HepG2 (cell line): ENCODE results near the gene SNRPD3. TPM values are rescaled to one million over a fixed set of nuclear protein-coding genes. Genes with fewer than 3 reads are reported as not detected.
A peak's percentile ranks its signal among the peaks of the same experiment; 100 is the strongest.

Source experiments
- ATF2 ChIP-seq: sonication (generic); formaldehyde crosslinking; IDR thresholded peaks from 2 replicates; pipeline ENCODE4 v1.4.0; 2020; ENCODE audit warnings: missing genetic modification reagents
- GPN1 ChIP-seq: sonication (generic); formaldehyde crosslinking; IDR thresholded peaks from 2 replicates; pipeline ENCODE4 v1.5.1; 2020; ENCODE audit warnings: missing genetic modification reagents, borderline replicate concordance
- MBNL3 ChIP-seq: fragments of 250-450 bp; sonication (Bioruptor Pico); conservative IDR thresholded peaks from 2 replicates; pipeline ENCODE4 v1.8.0; 2022; ENCODE audit warnings: mild to moderate bottlenecking, inconsistent platforms
- MTF2 ChIP-seq: sonication (generic); formaldehyde crosslinking; IDR thresholded peaks from 2 replicates; pipeline ENCODE4 v1.5.0; 2020; ENCODE audit warnings: missing genetic modification reagents, borderline replicate concordance
- NR3C1 ChIP-seq: sonication (generic); formaldehyde crosslinking; IDR thresholded peaks from 2 replicates; pipeline ENCODE4 v1.4.0; 2020; ENCODE audit warnings: missing genetic modification reagents
- PRDM15 ChIP-seq: sonication (generic); formaldehyde crosslinking; IDR thresholded peaks from 2 replicates; pipeline ENCODE4 v1.4.0; 2020; ENCODE audit warnings: missing genetic modification reagents
- SRSF9 ChIP-seq: fragments of 200-400 bp; formaldehyde crosslinking; IDR thresholded peaks from 2 replicates; pipeline ENCODE4 v1.6.1; 2018; ENCODE audit warnings: borderline replicate concordance, mild to moderate bottlenecking, low read depth, low read length; ENCODE audit not compliant: insufficient read depth, poor library complexity, severe bottlenecking
- SYNCRIP ChIP-seq: fragments of 200-400 bp; formaldehyde crosslinking; IDR thresholded peaks from 2 replicates; pipeline ENCODE4 v1.6.1; 2018; ENCODE audit warnings: mild to moderate bottlenecking, low read depth, low read length; ENCODE audit not compliant: insufficient read depth
- USF2 ChIP-seq, 2 experiments: sonication (generic) in 1 of 2; formaldehyde crosslinking in 1 of 2; IDR thresholded peaks; 2 replicates each; pipeline versions ENCODE4 v1.5.1 to v1.6.1; 2011 to 2020; ENCODE audit warnings: borderline replicate concordance in 1 of 2, low read depth in 1 of 2, low read length in 1 of 2, mild to moderate bottlenecking in 1 of 2, missing genetic modification reagents in 1 of 2, moderate library complexity in 1 of 2
- YEATS4 ChIP-seq: sonication (generic); formaldehyde crosslinking; IDR thresholded peaks from 2 replicates; pipeline ENCODE4 v1.4.0; 2020; ENCODE audit warnings: missing genetic modification reagents, borderline replicate concordance
- ZFP37 ChIP-seq: sonication (generic); formaldehyde crosslinking; IDR thresholded peaks from 2 replicates; pipeline ENCODE4 v1.4.0; 2020; ENCODE audit warnings: missing genetic modification reagents, borderline replicate concordance
- ZKSCAN5 ChIP-seq: sonication (generic); formaldehyde crosslinking; IDR thresholded peaks from 2 replicates; pipeline ENCODE4 v1.5.1; 2020; ENCODE audit warnings: mild to moderate bottlenecking, missing genetic modification reagents
- ZNF138 ChIP-seq: sonication (generic); formaldehyde crosslinking; IDR thresholded peaks from 2 replicates; pipeline ENCODE4 v1.5.0; 2020; ENCODE audit warnings: mild to moderate bottlenecking, low read depth, missing genetic modification reagents
- ZNF207 ChIP-seq: fragments of 450-650 bp; IDR thresholded peaks from 2 replicates; pipeline ENCODE4 v1.6.1; 2016; ENCODE audit warnings: antibody characterized with exemption, borderline replicate concordance
- ZNF512 ChIP-seq: sonication (generic); formaldehyde crosslinking; IDR thresholded peaks from 2 replicates; pipeline ENCODE4 v1.4.0; 2020; ENCODE audit warnings: mild to moderate bottlenecking, missing genetic modification reagents
- ZNF652 ChIP-seq: IDR thresholded peaks from 2 replicates; pipeline ENCODE4 v1.6.1; 2016; ENCODE audit warnings: low read depth, borderline replicate concordance
- ZNF737 ChIP-seq: sonication (generic); formaldehyde crosslinking; IDR thresholded peaks from 2 replicates; pipeline ENCODE4 v1.5.0; 2020; ENCODE audit warnings: missing genetic modification reagents, mild to moderate bottlenecking, borderline replicate concordance
- ZNF747 ChIP-seq: sonication (generic); formaldehyde crosslinking; IDR thresholded peaks from 2 replicates; pipeline ENCODE4 v1.8.1; 2023; ENCODE audit warnings: missing genetic modification reagents, mild to moderate bottlenecking, borderline replicate concordance
- ZNF883 ChIP-seq: sonication (generic); formaldehyde crosslinking; IDR thresholded peaks from 2 replicates; pipeline ENCODE4 v1.5.1; 2020; ENCODE audit warnings: mild to moderate bottlenecking, missing genetic modification reagents; ENCODE audit errors: not compliant biosample characterization
- polyA plus RNA-seq, 8 experiments: library from polyadenylated mRNA; depleted of rRNA in 3 of 8; stranded (reverse) in 7 of 8; unstranded in 1 of 8; fragments of >200 nt; fragmentation: Illumina TruSeq in 4 of 8; extraction: Trizol in 4 of 8; gene quantifications; 2 replicates each; pipeline versions ENCODE4 v1.2.1 to v1.2.3, GENCODE V29; 2011 to 2016; ENCODE audit warnings: low read depth in 4 of 8, missing spikeins in 1 of 8, mixed read lengths in 1 of 8; ENCODE audit not compliant: insufficient read depth in 1 of 8
- total RNA-seq, 5 experiments: library from RNA; depleted of rRNA; stranded (reverse); fragments of >200 nt; fragmentation: Illumina TruSeq; extraction: Trizol; gene quantifications; 2 replicates each; pipeline ENCODE4 v1.2.3, GENCODE V29; 2016; ENCODE audit warnings: low read depth in 1 of 5

The SNRPD3 gene
- total and polyA plus RNA-seq, 2 of the 13 experiments (the other 11 are each of a cell fraction or from before 2014, with no cell fraction given): 110 to 209 TPM

- TF ChIP-seq PRDM15 (CRISPR knock-in tag) (no peak), ATF2 (0 out of 2 replicates have a peak, but pooled peaks have one; percentile 27), ZNF138 (no peak), ZNF883 (CRISPR knock-in tag) (no peak), ZNF512 (CRISPR knock-in tag) (no peak), GPN1 (CRISPR knock-in tag) (no peak), SYNCRIP (no peak), USF2 (IDR thresholded peaks at IDR 0.05; ENCODE audit: low read depth, low read length) (no peak), USF2 (CRISPR knock-in tag; IDR thresholded peaks at IDR 0.05; ENCODE audit: borderline replicate concordance) (no peak), MTF2 (CRISPR knock-in tag) (no peak), ZNF747 (CRISPR knock-in tag) (peak; percentile 83; the same call in 1 of the 2 replicates), ZFP37 (CRISPR knock-in tag) (no peak), ZNF207 (no peak), ZNF652 (CRISPR knock-in tag) (peak; percentile 17; the same call in 1 of the 2 replicates), NR3C1 (no peak), MBNL3 (no peak), ZNF737 (no peak), ZKSCAN5 (CRISPR knock-in tag) (no peak), SRSF9 (no peak), YEATS4 (CRISPR knock-in tag) (peak; percentile 57; the same call in 1 of the 2 replicates)
Measured at GRCh38 chr22:24593836-24594568, 38.2 kb downstream of the SNRPD3 start (continued).
